GM18858 (cell line): ENCODE measurements around the gene ANKRD55.

ENCODE experiments used
- ATAC-seq: cut with Tn5 transposase; IDR thresholded peaks from one replicate; pipeline ENCODE4 v1.9.1; 2021; ENCODE audit not compliant: unreplicated experiment

Gene ANKRD55

GRCh38 chr5:56054666-56055065 lies 178.5 kb downstream of the ANKRD55 start:
- no peak for ATAC-seq

- no peak for ATAC-seq
Observed at GRCh38 chr5:56053363-56053762, 179.8 kb downstream of the ANKRD55 start.

GRCh38 chr5:56052735-56053134 lies 180.4 kb downstream of the ANKRD55 start:
- no peak for ATAC-seq

GRCh38 chr5:56050551-56051255 lies 182.4 kb downstream of the ANKRD55 start:
- ATAC-seq, result no peak
